Effector CD4-positive, alpha-beta T cell (primary cell): ENCODE results near the gene ZNF219.

ENCODE experiments used
- DNase-seq: peaks from one replicate; pipeline ENCODE4 v3.0.0-alpha.2; 2020

Gene ZNF219

GRCh38 chr14:21066882-21067502, 31.5 kb downstream of the ZNF219 start:
- no peak for DNase-seq

DNA sequence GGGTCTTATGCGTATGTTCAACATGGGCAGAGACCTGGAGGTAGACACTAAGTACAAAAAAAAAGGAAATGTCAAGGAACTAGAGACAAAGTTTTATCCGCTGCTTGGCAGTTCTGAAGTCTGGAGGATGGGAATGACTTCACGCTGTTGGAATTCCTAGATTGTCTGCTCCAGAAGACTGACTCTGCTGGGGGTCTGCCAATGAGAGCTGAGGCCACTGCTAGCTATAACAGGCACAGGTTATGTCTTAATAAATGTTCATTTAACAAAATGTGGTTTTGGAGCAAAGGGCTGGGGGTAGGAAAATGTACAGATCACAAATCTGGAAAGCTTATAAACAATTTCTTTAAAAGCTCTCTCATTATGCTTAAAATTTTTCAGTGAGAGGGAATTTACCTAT, 35.0 kb downstream of the ZNF219 start:
- DNase-seq, result no peak

DNA sequence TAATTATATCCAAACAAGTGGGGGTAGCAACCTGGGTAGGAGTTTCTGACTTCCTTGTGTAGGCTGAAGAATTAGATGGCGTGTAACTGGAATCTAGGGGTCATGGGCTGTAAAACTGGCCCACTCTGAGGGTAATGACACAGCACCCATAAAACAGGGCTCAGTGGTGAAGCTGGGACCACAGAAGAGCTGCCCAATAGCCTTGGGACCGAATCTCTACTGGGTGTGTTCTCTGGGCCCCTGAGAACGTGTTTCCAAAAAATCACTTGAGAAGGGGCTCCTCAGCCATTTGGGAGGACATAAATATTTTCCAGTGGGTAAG, 37.1 kb downstream of the ZNF219 start:
- no peak for DNase-seq

DNA sequence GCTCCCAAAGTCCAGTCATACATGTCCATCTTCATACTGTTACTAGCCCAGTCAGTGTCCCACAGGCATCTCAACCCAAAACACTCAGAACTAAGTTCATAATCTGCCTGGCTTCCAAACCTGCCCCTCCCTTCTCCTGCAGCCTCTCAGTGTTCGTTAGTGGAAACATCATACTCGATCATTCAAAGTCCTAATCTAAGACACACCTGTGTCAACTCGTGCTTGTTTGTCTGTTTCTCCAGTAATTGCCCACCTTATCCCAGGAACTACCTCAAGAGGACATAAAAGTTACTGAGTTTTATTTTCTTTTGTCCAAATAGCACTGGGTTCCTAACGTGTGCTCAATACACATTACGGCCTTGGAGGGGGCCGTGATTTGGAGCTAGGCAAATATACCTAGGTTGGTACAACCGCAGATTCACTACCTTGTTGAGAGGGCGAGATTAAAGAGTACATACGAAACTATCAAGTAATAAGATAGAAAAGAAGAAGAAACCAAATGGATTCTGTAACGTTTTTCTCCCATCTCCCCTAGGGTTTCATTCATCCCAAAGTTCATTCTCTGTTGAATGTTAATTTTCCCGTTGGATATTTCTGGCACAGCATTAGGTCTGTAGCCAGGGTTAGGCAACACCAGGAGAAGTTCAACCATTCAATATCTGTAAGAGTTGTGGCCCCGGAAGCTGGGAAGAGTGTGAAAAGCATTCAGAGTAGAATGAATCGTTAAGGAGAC, 37.7 kb downstream of the ZNF219 start:
- DNase-seq, result no peak

GRCh38 chr14:21059842-21060613, 38.4 kb downstream of the ZNF219 start:
- DNase-seq, result no peak

- no peak for DNase-seq
Measured at GRCh38 chr14:21058903-21059302, 39.6 kb downstream of the ZNF219 start.

GRCh38 chr14:21057803-21058675, 40.4 kb downstream of the ZNF219 start, which contains the start of gene RNASE8:
RNASE8 (plus strand) TSS chr14:21057822; CDS start chr14:21057893, 71 bp downstream.
- DNase-seq, result no peak

GRCh38 chr14:21056520-21057163, 41.8 kb downstream of the ZNF219 start:
- DNase-seq, result no peak

DNA sequence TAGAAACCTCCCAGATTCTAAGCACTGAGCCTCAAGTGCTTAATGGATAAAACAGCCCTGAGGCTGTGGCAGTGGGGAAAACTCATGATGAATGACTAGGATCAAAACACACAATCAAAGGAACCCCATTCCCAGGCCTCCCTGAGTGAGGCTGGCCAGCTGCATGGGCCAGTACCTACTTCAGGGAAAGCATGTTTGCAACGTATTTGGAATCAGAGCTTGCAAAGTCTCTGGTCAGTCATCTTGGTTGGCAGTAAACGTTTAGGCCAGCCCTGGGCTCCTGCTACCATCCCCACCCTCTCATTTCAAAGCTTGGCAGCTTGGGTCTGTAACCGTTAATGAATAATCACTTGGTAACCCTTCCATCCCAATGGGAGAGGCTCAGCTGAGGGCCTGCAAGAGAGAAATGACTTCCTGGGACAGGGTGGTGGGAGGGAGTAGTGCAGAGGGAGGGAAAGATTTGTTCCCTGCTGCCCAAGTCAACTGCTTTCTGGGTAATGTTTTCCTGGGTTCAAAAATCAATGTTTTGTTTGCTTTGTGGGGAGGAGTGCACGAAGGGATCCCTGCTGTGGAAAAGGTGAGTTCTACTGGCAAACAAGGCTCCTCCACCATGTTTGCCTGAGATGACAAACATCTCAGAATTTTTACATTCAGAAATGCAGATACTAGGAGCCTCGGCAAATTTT, 42.9 kb downstream of the ZNF219 start:
- no peak for DNase-seq

DNA sequence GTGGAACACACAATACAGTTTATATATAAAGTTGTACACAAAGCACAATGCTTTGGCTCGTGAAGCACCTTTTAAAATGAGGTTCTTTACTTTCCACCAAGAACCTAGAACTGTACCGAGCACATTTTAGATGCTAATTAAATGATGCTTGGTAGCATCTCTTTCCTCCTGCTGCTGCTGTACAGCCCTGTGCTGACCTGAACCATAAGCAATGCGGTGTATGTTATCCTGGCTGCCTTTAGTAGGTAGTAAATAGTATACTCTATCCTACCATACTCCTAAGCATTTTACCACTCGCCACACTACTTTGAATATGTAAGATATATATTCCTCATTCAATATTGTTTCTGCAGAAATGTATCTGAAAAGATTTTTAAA, 43.7 kb downstream of the ZNF219 start:
- no peak for DNase-seq

DNA sequence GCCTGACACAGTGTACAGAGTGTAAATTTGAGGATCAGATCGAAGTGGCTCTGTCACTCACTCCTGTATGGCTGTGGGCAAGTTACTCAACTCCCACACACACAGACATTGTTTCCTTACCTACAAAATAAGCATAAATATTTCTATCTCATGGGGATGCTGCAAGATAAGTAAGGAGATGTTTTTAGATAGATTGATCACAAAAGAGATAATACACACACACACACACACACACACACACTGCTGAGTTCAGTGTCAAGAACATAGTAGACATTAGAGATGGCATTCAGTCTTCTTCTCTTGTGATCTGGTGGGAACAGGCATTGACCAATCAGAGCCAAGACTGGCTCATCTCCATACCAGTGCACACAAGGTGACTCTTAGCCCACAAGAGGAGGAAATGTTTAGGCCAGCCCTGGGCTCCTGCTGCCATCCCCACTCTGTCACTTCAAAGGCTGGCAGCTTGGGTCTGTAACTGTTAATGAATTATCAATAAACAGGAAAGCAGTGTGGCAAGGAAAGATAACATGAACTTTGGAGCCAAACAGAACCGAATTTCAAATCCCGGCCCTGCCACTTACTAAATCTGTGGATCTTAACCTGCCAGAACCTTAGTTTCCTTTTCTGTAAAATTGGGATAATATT, 44.2 kb downstream of the ZNF219 start:
- DNase-seq, result no peak

DNA sequence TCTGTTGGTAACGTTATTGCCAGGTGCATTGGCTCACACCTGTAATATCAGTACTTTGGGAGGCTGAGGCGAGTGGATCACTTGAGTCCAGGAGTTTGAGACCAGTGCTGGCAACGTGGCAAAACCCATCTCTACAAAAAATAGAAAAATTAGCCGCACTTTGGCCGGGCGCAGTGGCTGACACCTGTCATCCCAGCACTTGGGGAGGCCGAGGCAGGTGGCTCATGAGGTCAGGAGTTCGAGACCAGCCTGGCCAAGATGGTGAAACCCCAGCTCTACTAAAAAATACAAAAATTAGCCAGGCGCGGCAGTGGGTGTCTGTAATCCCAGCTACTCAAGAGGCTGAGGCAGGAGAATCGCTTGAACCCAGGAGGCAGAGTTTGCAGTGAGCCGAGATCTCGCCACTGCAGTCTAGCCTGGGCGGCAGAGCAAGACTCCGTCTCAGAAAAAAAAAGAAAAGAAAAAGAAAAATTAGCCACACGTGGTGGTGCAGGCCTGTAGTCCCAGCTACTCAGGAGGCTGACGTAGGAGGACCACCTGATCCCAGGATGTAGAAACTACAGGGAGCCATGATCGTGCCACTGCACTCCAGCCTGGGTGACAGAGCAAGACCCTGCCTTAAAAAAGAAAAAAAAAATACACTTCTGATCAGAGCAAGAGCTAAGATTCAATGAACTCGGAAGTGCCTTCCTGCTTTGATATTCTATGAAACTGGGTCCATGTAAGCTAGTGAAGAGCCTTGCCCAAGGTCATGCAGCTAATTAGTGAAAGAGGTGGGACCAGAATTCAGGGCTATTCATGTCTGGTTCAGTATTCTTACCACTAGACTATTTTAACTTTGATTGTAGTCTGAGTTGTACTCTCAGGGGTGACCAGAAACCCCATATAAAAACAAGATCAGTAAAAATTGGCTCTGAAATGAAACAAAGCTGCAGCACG, 45.0 kb downstream of the ZNF219 start:
- DNase-seq, result no peak

DNA sequence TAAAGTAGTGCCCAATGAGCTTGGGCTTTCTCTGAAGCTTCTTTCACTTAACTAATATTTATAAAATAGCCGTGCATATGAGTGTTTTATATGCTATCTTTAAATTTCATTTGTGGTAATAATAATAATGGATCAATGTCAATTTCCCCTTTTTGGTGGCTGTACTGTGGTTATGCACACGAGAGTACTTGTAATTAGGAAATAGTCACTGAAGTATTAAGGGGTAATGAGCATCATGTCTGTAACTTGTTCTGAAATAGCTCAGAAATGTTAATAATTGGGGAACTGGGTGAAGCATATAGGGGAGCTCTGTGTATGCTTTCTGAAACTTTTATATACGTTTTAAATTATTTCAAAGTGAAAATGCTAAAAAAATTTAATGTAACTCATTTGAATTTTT, 47.9 kb downstream of the ZNF219 start:
- no peak for DNase-seq

GRCh38 chr14:21049271-21049673, 49.2 kb downstream of the ZNF219 start:
- DNase-seq, result no peak

GRCh38 chr14:21048638-21049037, 49.8 kb downstream of the ZNF219 start:
- DNase-seq, result no peak

DNA sequence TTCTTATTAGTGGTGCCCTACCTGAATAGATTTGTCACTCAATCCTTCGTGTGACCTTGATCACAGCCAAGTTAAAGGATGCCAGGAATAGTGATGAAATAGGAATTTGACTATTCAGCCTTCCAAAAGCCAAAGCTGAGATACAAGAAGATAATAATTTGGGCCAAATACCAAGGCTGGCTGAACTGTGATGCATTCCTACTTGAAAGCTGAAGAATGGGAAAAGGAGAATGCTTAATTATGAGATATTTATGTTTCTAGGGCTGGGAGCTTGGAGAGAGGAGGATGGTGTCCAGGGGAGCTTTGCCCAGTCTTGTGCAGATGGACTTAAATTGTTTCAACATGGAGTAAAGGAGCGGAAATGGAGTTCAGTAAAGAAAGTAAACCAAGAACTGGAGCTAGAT, 51.1 kb downstream of the ZNF219 start:
- no peak for DNase-seq

DNA sequence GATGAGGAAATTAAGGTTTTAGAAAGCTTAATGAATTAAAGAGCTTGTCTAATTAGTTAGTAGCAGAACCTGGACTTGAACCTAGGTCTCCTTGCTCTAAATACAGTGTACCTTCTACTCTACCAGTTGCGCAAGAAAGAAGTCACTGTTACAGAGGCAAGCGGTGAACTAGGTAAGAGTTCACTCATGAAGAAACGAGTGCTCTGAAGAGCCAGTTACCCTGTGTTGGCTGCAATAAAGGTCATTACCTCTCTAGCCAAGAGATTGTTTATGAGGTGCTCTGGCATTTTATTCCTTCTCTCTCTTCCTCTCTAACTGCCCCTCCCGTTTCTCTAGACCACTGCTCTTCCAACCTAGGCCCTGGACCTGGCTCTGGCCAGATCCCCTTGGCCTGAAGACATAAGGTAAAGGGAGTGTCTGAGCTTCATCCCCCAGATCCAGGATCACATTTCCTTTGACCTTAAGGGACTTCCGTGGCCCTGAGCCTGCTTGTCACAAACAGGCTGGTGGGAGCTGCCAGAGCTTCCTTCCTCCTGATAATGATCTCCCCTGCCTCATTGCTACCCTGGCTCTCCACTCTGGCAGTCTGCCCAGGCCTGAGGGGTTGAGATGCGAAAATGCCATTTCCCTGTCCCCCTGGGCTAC, 54.4 kb downstream of the ZNF219 start:
- no peak for DNase-seq

DNA sequence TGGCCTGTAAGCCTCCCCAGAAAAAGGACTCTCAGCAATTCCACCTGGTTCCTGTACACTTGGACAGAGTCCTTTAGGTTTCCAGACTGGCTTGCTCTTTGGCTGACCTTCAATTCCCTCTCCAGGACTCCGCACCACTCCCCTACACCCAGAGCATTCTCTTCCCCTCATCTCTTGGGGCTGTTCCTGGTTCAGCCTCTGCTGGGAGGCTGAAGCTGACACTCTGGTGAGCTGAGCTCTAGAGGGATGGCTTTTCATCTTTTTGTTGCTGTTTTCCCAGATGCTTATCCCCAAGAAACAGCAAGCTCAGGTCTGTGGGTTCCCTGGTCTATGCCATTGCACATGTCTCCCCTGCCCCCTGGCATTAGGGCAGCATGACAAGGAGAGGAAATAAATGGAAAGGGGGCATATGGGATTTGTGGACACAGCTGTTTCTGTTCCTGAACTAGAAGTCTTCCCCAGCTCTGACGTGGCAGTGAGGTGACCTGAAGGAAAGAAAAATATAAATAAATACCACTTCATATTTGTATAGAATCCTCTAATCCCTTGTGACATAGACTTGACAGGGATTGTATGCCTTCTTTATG, 55.0 kb downstream of the ZNF219 start:
- DNase-seq, result no peak

DNA sequence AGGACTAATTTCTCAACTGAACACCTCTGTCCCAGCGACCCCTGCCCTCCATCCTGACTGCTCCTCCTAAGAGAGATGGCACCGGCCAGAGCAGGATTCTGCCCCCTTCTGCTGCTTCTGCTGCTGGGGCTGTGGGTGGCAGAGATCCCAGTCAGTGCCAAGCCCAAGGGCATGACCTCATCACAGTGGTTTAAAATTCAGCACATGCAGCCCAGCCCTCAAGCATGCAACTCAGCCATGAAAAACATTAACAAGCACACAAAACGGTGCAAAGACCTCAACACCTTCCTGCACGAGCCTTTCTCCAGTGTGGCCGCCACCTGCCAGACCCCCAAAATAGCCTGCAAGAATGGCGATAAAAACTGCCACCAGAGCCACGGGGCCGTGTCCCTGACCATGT, 55.5 kb downstream of the ZNF219 start:
- DNase-seq, result no peak
